K562 (cell line): ENCODE results near the gene MOGAT2. TPM values are rescaled to one million over a fixed set of nuclear protein-coding genes. Genes with fewer than 3 reads are reported as not detected.

ENCODE experiments used
- CBX1 ChIP-seq: sonication (generic); IDR thresholded peaks from 2 replicates; pipeline ENCODE4 v1.6.1; 2016; ENCODE audit warnings: antibody characterized with exemption, low read depth, mild to moderate bottlenecking
- ESRRA ChIP-seq: fragments of 450-650 bp; IDR thresholded peaks from 2 replicates; pipeline ENCODE4 v1.6.1; 2014; ENCODE audit warnings: low read depth, mild to moderate bottlenecking, moderate library complexity, borderline replicate concordance
- MTA3 ChIP-seq: fragments of 450-650 bp; formaldehyde crosslinking; IDR thresholded peaks from 2 replicates; pipeline ENCODE4 v1.6.1; 2017; ENCODE audit warnings: mild to moderate bottlenecking, borderline replicate concordance
- NCOA1 ChIP-seq: fragments of 450-650 bp; IDR thresholded peaks from 2 replicates; pipeline ENCODE4 v1.6.1; 2016; ENCODE audit warnings: low read depth
- NFRKB ChIP-seq: fragments of 450-650 bp; IDR thresholded peaks from 2 replicates; pipeline ENCODE4 v1.6.1; 2016; ENCODE audit warnings: low read depth
- NFXL1 ChIP-seq: fragments of 450-650 bp; formaldehyde crosslinking; IDR thresholded peaks from 2 replicates; pipeline ENCODE4 v1.4.0; 2021; ENCODE audit warnings: mild to moderate bottlenecking
- PRDM10 ChIP-seq: fragments of 450-650 bp; IDR thresholded peaks from 2 replicates; pipeline ENCODE4 v1.6.1; 2018; ENCODE audit not compliant: partially characterized antibody
- RBFOX2 ChIP-seq: fragments of 200-400 bp; formaldehyde crosslinking; IDR thresholded peaks from 2 replicates; pipeline ENCODE4 v1.6.1; 2017; ENCODE audit warnings: low read depth, mild to moderate bottlenecking, low read length, moderate library complexity
- STAG1 ChIP-seq: sonication (generic); formaldehyde crosslinking; IDR thresholded peaks from 2 replicates; pipeline ENCODE4 v1.5.0; 2020; ENCODE audit warnings: missing genetic modification reagents, borderline replicate concordance
- TAF9B ChIP-seq: fragments of 450-650 bp; IDR thresholded peaks from 2 replicates; pipeline ENCODE4 v1.6.1; 2018; ENCODE audit warnings: mild to moderate bottlenecking; ENCODE audit not compliant: partially characterized antibody
- TBP ChIP-seq: optimal IDR thresholded peaks from 2 replicates; pipeline ENCODE3; 2011; ENCODE audit warnings: low read depth, low read length, improper control_type of control experiment
- TRIM24 ChIP-seq, 2 experiments: fragments of 450-650 bp; IDR thresholded peaks; 2 replicates each; pipeline ENCODE4 v1.6.1; 2016
- XRCC5 ChIP-seq: fragments of 200-400 bp; formaldehyde crosslinking; IDR thresholded peaks from 2 replicates; pipeline ENCODE4 v1.6.1; 2017; ENCODE audit warnings: low read depth, mild to moderate bottlenecking, low read length
- ZEB2 ChIP-seq: fragments of 450-650 bp; IDR thresholded peaks from 2 replicates; pipeline ENCODE4 v1.6.1; 2016
- ZFX ChIP-seq: sonication (generic); formaldehyde crosslinking; IDR thresholded peaks from 2 replicates; pipeline ENCODE4 v1.8.0; 2022; ENCODE audit warnings: mild to moderate bottlenecking, missing genetic modification reagents, moderate library complexity
- ZNF263 ChIP-seq: sonication (generic); formaldehyde crosslinking; IDR thresholded peaks from 2 replicates; pipeline ENCODE4 v1.8.0; 2022; ENCODE audit warnings: mild to moderate bottlenecking, missing genetic modification reagents, borderline replicate concordance
- ZNF830 ChIP-seq: fragments of 250-450 bp; sonication (Bioruptor Pico); IDR thresholded peaks from 2 replicates; pipeline ENCODE4 v1.5.0; 2021; ENCODE audit warnings: mild to moderate bottlenecking
- polyA plus RNA-seq, 8 experiments: library from polyadenylated mRNA; depleted of rRNA in 4 of 8; stranded (reverse) in 5 of 8; unstranded in 3 of 8; fragments of >200 nt; fragmentation: Nextera tagmentation in 2 of 8; fragmentation: Illumina TruSeq in 1 of 8; extraction: Ambion mirVana in 2 of 8; extraction: Trizol in 1 of 8; gene quantifications; 2 replicates each; pipeline versions ENCODE4 v1.2.1 to v1.2.3, GENCODE V29; 2011 to 2014; ENCODE audit warnings: inconsistent platforms in 1 of 8, missing spikeins in 1 of 8
- total RNA-seq, 7 experiments: library from RNA; depleted of rRNA in 6 of 7; stranded (reverse); fragments of >200 nt in 6 of 7; fragmentation: Illumina TruSeq in 2 of 7; extraction: Trizol in 2 of 7; gene quantifications; 2 replicates each; pipeline versions ENCODE4 v1.2.1 to v1.2.3, GENCODE V29; 2011 to 2021; ENCODE audit warnings: low replicate concordance in 1 of 7
- TF ChIP-seq, protein P1 (sequence below), 2 experiments: fragments of 450-650 bp in 1 of 2; IDR thresholded peaks; 2 replicates each; pipeline ENCODE4 v1.6.1; 2011 to 2017; ENCODE audit warnings: low read depth in 2 of 2, antibody characterized with exemption in 1 of 2, borderline replicate concordance in 1 of 2, low read length in 1 of 2, mild to moderate bottlenecking in 1 of 2, mixed read lengths in 1 of 2; ENCODE audit not compliant: control insufficient read depth in 1 of 2
- TF ChIP-seq, protein P2 (sequence below), 3 experiments: IDR thresholded peaks in 2 of 3; conservative IDR thresholded peaks in 1 of 3; 2 replicates each; pipeline ENCODE4 v1.5.1; 2011 to 2012; ENCODE audit warnings: low read length in 3 of 3, mild to moderate bottlenecking in 3 of 3, control low read depth in 2 of 3, improper control_type of control experiment in 1 of 3, inconsistent platforms in 1 of 3, low read depth in 1 of 3, mixed read lengths in 1 of 3, moderate library complexity in 1 of 3; ENCODE audit not compliant: insufficient read depth in 2 of 3

The MOGAT2 gene
- total and polyA plus RNA-seq, 9 of the 15 experiments (the other 6 are each of a cell fraction or from before 2014, with no cell fraction given), result 0.09 TPM; not detected in 7

- no peak for TF ChIP-seq NFRKB
- TF ChIP-seq TAF9B, result no peak
- TF ChIP-seq XRCC5, result peak; percentile 24; the same call in 1 of the 2 replicates
- TF ChIP-seq MTA3, result 0 out of 2 replicates have a peak, but pooled peaks have one; percentile 26
- TF ChIP-seq RBFOX2, result peak; percentile 69
- no peak for TF ChIP-seq CBX1
- TF ChIP-seq, protein P1, sequence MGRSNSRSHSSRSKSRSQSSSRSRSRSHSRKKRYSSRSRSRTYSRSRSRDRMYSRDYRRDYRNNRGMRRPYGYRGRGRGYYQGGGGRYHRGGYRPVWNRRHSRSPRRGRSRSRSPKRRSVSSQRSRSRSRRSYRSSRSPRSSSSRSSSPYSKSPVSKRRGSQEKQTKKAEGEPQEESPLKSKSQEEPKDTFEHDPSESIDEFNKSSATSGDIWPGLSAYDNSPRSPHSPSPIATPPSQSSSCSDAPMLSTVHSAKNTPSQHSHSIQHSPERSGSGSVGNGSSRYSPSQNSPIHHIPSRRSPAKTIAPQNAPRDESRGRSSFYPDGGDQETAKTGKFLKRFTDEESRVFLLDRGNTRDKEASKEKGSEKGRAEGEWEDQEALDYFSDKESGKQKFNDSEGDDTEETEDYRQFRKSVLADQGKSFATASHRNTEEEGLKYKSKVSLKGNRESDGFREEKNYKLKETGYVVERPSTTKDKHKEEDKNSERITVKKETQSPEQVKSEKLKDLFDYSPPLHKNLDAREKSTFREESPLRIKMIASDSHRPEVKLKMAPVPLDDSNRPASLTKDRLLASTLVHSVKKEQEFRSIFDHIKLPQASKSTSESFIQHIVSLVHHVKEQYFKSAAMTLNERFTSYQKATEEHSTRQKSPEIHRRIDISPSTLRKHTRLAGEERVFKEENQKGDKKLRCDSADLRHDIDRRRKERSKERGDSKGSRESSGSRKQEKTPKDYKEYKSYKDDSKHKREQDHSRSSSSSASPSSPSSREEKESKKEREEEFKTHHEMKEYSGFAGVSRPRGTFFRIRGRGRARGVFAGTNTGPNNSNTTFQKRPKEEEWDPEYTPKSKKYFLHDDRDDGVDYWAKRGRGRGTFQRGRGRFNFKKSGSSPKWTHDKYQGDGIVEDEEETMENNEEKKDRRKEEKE (IDR thresholded peaks at IDR 0.05; ENCODE audit: borderline replicate concordance in 1 of 2, control insufficient read depth in 1 of 2, low read depth in 2 of 2, low read length in 1 of 2), result peak in 1 of 2 experiments; percentile 98; a peak in 2 of 4 replicates
- peak; percentile 25; the same call in 1 of the 2 replicates for TF ChIP-seq NCOA1
- TF ChIP-seq, protein P2, sequence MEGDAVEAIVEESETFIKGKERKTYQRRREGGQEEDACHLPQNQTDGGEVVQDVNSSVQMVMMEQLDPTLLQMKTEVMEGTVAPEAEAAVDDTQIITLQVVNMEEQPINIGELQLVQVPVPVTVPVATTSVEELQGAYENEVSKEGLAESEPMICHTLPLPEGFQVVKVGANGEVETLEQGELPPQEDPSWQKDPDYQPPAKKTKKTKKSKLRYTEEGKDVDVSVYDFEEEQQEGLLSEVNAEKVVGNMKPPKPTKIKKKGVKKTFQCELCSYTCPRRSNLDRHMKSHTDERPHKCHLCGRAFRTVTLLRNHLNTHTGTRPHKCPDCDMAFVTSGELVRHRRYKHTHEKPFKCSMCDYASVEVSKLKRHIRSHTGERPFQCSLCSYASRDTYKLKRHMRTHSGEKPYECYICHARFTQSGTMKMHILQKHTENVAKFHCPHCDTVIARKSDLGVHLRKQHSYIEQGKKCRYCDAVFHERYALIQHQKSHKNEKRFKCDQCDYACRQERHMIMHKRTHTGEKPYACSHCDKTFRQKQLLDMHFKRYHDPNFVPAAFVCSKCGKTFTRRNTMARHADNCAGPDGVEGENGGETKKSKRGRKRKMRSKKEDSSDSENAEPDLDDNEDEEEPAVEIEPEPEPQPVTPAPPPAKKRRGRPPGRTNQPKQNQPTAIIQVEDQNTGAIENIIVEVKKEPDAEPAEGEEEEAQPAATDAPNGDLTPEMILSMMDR (IDR thresholded peaks at IDR 0.05 in 2 of 3, conservative IDR thresholded peaks at IDR 0.05 in 1 of 3; ENCODE audit: insufficient read depth in 2 of 3, low read depth in 1 of 3, low read length in 3 of 3), result peak; percentile 54 to 86 (median 59)
- peak; percentile 100 for TF ChIP-seq PRDM10
- TF ChIP-seq ZFX, result peak; percentile 58
- peak; percentile 55; the same call in 1 of the 2 replicates for TF ChIP-seq ESRRA
- TF ChIP-seq TBP, result peak; percentile 43
- peak; percentile 44 for TF ChIP-seq STAG1 (CRISPR knock-in tag)
- peak; percentile 42 to 76; a peak in 2 of 4 replicates for TF ChIP-seq TRIM24 (IDR thresholded peaks at IDR 0.05)
- TF ChIP-seq ZNF263 (CRISPR knock-in tag), result no peak
- TF ChIP-seq ZEB2, result peak; percentile 85
- TF ChIP-seq NFXL1 (CRISPR knock-in tag), result no peak
- no peak for TF ChIP-seq ZNF830 (CRISPR knock-in tag)
Observed at GRCh38 chr11:75768112-75768908, 50.7 kb downstream of the MOGAT2 start, which contains the start of gene DGAT2 (continued).
